ENCODE results near the gene FLRT2.

- TF ChIP-seq, protein P1, sequence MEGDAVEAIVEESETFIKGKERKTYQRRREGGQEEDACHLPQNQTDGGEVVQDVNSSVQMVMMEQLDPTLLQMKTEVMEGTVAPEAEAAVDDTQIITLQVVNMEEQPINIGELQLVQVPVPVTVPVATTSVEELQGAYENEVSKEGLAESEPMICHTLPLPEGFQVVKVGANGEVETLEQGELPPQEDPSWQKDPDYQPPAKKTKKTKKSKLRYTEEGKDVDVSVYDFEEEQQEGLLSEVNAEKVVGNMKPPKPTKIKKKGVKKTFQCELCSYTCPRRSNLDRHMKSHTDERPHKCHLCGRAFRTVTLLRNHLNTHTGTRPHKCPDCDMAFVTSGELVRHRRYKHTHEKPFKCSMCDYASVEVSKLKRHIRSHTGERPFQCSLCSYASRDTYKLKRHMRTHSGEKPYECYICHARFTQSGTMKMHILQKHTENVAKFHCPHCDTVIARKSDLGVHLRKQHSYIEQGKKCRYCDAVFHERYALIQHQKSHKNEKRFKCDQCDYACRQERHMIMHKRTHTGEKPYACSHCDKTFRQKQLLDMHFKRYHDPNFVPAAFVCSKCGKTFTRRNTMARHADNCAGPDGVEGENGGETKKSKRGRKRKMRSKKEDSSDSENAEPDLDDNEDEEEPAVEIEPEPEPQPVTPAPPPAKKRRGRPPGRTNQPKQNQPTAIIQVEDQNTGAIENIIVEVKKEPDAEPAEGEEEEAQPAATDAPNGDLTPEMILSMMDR (conservative IDR thresholded peaks at IDR 0.05) = no peak
- no peak for TF ChIP-seq EZH2 (IDR thresholded peaks at IDR 0.05; ENCODE audit: low read depth)
Observed at GRCh38 chr14:85613496-85613895, 83.6 kb downstream of the FLRT2 start.
